HEK293 (cell line): ENCODE results near the gene DEFB127.

Experiments
- CTCF ChIA-PET: fragments of 350-600 bp; formaldehyde crosslinking; extraction: SDS; loops from one replicate; lab custom pipeline; 2021; ENCODE audit warnings: antibody characterized with exemption; lab: Yijun Ruan, JAX
- POLR2A ChIA-PET: fragments of 300-600 bp; formaldehyde crosslinking; extraction: SDS; loops from one replicate; lab custom pipeline; 2020; ENCODE audit warnings: antibody characterized with exemption, inconsistent platforms; lab: Yijun Ruan, JAX
- H3K27ac ChIP-seq: fragments of 200-500 bp; sonication (Bioruptor generic); 2 replicates; pipeline ENCODE4 v1.5.1; 2014; ENCODE audit warnings: low read depth, low read length, control low read depth, inconsistent platforms; ENCODE audit errors: extremely low read depth
- H3K36me3 ChIP-seq, 2 experiments: fragments of 200-500 bp in 1 of 2; sonication (Bioruptor generic) in 1 of 2; 1 replicate in 1 of 2; 2 replicates in 1 of 2; pipeline ENCODE4 v1.5.1; 2014 to 2017; ENCODE audit warnings: inconsistent platforms in 2 of 2, low read length in 2 of 2; ENCODE audit not compliant: control insufficient read depth in 2 of 2, insufficient read depth in 1 of 2
- H3K4me1 ChIP-seq: fragments of 200-500 bp; sonication (Bioruptor generic); 2 replicates; pipeline ENCODE4 v1.5.1; 2014; ENCODE audit warnings: mild to moderate bottlenecking, low read length, inconsistent platforms; ENCODE audit not compliant: control insufficient read depth, insufficient read depth
- H3K4me3 ChIP-seq: 2 replicates; pipeline ENCODE4 v1.5.1; 2011; ENCODE audit warnings: low read depth, mild to moderate bottlenecking, control low read depth, low read length, moderate library complexity
- H3K9me3 ChIP-seq: fragments of 200-500 bp; sonication (Bioruptor generic); 2 replicates; pipeline ENCODE4 v1.5.1; 2014; ENCODE audit warnings: low read depth, low read length, inconsistent platforms; ENCODE audit not compliant: control insufficient read depth, insufficient read depth
- BCL11B ChIP-seq: fragments of 450-650 bp; formaldehyde crosslinking; IDR thresholded peaks from 2 replicates; pipeline ENCODE4 v1.5.1; 2016; ENCODE audit warnings: low read depth, missing biosample characterization, missing genetic modification characterization
- GLI4 ChIP-seq: fragments of 450-650 bp; formaldehyde crosslinking; IDR thresholded peaks from 2 replicates; pipeline ENCODE4 v1.5.1; 2016; ENCODE audit warnings: missing biosample characterization, missing genetic modification characterization
- MEIS1 ChIP-seq: sonication (generic); formaldehyde crosslinking; IDR thresholded peaks from 2 replicates; pipeline ENCODE4 v1.8.1; 2022; ENCODE audit warnings: missing genetic modification reagents, mild to moderate bottlenecking, borderline replicate concordance
- ZBTB8A ChIP-seq: fragments of 450-650 bp; formaldehyde crosslinking; IDR thresholded peaks from 2 replicates; pipeline ENCODE4 v1.5.1; 2016; ENCODE audit warnings: missing biosample characterization, missing genetic modification characterization
- ZNF133 ChIP-seq: fragments of 450-650 bp; formaldehyde crosslinking; IDR thresholded peaks from 2 replicates; pipeline ENCODE4 v1.5.1; 2016; ENCODE audit warnings: missing biosample characterization, missing genetic modification characterization
- ZNF239 ChIP-seq: fragments of 450-650 bp; formaldehyde crosslinking; IDR thresholded peaks from 2 replicates; pipeline ENCODE4 v1.5.1; 2016; ENCODE audit warnings: missing biosample characterization, missing genetic modification characterization
- ZNF24 ChIP-seq: fragments of 450-650 bp; formaldehyde crosslinking; IDR thresholded peaks from 2 replicates; pipeline ENCODE4 v1.5.1; 2016; ENCODE audit warnings: missing biosample characterization, missing genetic modification characterization
- ZNF391 ChIP-seq: fragments of 450-650 bp; formaldehyde crosslinking; IDR thresholded peaks from 2 replicates; pipeline ENCODE4 v1.5.1; 2016; ENCODE audit warnings: low read depth, missing biosample characterization, missing genetic modification characterization, borderline replicate concordance
- ZNF629 ChIP-seq: fragments of 450-650 bp; formaldehyde crosslinking; IDR thresholded peaks from 2 replicates; pipeline ENCODE4 v1.5.1; 2017; ENCODE audit warnings: missing biosample characterization, missing genetic modification characterization
- ZNF768 ChIP-seq: fragments of 450-650 bp; formaldehyde crosslinking; IDR thresholded peaks from 2 replicates; pipeline ENCODE4 v1.5.1; 2018; ENCODE audit warnings: missing biosample characterization, mild to moderate bottlenecking, missing genetic modification characterization
- ZNF792 ChIP-seq: fragments of 450-650 bp; formaldehyde crosslinking; IDR thresholded peaks from 2 replicates; pipeline ENCODE4 v1.5.1; 2016; ENCODE audit warnings: missing biosample characterization, missing genetic modification characterization
- ZSCAN23 ChIP-seq: fragments of 450-650 bp; formaldehyde crosslinking; IDR thresholded peaks from 2 replicates; pipeline ENCODE4 v1.5.1; 2016; ENCODE audit warnings: missing biosample characterization, missing genetic modification characterization
- ZXDB ChIP-seq: fragments of 450-650 bp; formaldehyde crosslinking; IDR thresholded peaks from 2 replicates; pipeline ENCODE4 v1.5.1; 2016; ENCODE audit warnings: missing biosample characterization, missing genetic modification characterization
- TF ChIP-seq, protein P1 (sequence below): fragments of 450-650 bp; formaldehyde crosslinking; IDR thresholded peaks from 2 replicates; pipeline ENCODE4 v1.5.1; 2017; ENCODE audit warnings: missing biosample characterization, mild to moderate bottlenecking, missing genetic modification characterization, moderate library complexity
- TF ChIP-seq, protein P2 (sequence below): fragments of 450-650 bp; formaldehyde crosslinking; IDR thresholded peaks from 2 replicates; pipeline ENCODE4 v1.5.1; 2016; ENCODE audit warnings: missing biosample characterization, missing genetic modification characterization
- TF ChIP-seq, protein P3 (sequence below): fragments of 450-650 bp; formaldehyde crosslinking; IDR thresholded peaks from 2 replicates; pipeline ENCODE4 v1.5.1; 2016; ENCODE audit warnings: missing biosample characterization, missing genetic modification characterization
- TF ChIP-seq, protein P4 (sequence below): fragments of 450-650 bp; formaldehyde crosslinking; IDR thresholded peaks from 2 replicates; pipeline ENCODE4 v1.5.1; 2017; ENCODE audit warnings: missing biosample characterization, missing genetic modification characterization
- TF ChIP-seq, protein P5 (sequence below): fragments of 450-650 bp; formaldehyde crosslinking; IDR thresholded peaks from 2 replicates; pipeline ENCODE4 v1.5.1; 2017; ENCODE audit warnings: missing biosample characterization, missing genetic modification characterization

The DEFB127 gene

DNA sequence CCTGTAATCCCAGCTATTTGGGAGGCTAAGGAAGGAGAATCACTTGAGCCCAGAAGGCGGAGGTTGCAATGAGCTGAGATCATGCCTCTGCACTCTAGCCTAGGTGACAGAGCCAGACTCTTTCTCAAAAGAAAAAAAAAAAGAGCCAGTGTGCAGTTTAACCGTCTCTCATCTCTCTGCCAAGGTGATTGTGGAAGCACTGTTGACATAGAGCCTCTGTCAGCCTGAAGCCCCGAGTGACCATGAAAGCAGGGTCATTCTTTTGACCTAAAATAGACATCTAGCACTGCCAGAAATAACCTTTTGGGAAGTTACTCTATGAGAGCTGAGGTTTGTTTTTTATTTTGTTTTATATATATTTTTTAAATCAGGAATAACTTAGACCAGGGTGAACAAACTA is 7.4 kb downstream of the DEFB127 start:
- POLR2A ChIA-PET, result interaction anchor here (0.6 kb wide), 1 partner anchor 67 kb away, joined by 3 read pairs; no protein-coding TSS in a partner anchor
- H3K27ac ChIP-seq, result no peak overlapping the region
- H3K4me3 ChIP-seq, result no peak overlapping the region
- H3K9me3 ChIP-seq, result no peaks in the 10 kb centered on the region; the same call in 1 of the 2 replicates
- TF ChIP-seq ZNF24, result no peak
- no peak for TF ChIP-seq BCL11B (tag by site-specific recombination)
- TF ChIP-seq ZSCAN23, result no peak
- TF ChIP-seq, protein P1, sequence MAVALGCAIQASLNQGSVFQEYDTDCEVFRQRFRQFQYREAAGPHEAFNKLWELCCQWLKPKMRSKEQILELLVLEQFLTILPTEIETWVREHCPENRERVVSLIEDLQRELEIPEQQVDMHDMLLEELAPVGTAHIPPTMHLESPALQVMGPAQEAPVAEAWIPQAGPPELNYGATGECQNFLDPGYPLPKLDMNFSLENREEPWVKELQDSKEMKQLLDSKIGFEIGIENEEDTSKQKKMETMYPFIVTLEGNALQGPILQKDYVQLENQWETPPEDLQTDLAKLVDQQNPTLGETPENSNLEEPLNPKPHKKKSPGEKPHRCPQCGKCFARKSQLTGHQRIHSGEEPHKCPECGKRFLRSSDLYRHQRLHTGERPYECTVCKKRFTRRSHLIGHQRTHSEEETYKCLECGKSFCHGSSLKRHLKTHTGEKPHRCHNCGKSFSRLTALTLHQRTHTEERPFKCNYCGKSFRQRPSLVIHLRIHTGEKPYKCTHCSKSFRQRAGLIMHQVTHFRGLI, result no peak
- TF ChIP-seq, protein P2, sequence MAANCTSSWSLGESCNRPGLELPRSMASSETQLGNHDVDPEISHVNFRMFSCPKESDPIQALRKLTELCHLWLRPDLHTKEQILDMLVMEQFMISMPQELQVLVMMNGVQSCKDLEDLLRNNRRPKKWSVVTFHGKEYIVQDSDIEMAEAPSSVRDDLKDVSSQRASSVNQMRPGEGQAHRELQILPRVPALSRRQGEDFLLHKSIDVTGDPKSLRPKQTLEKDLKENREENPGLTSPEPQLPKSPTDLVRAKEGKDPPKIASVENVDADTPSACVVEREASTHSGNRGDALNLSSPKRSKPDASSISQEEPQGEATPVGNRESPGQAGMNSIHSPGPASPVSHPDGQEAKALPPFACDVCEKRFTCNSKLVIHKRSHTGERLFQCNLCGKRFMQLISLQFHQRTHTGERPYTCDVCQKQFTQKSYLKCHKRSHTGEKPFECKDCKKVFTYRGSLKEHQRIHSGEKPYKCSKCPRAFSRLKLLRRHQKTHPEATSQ, result no peak
- TF ChIP-seq, protein P3, sequence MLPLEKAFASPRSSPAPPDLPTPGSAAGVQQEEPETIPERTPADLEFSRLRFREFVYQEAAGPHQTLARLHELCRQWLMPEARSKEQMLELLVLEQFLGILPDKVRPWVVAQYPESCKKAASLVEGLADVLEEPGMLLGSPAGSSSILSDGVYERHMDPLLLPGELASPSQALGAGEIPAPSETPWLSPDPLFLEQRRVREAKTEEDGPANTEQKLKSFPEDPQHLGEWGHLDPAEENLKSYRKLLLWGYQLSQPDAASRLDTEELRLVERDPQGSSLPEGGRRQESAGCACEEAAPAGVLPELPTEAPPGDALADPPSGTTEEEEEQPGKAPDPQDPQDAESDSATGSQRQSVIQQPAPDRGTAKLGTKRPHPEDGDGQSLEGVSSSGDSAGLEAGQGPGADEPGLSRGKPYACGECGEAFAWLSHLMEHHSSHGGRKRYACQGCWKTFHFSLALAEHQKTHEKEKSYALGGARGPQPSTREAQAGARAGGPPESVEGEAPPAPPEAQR (tag by site-specific recombination), result no peak
- TF ChIP-seq, protein P4, sequence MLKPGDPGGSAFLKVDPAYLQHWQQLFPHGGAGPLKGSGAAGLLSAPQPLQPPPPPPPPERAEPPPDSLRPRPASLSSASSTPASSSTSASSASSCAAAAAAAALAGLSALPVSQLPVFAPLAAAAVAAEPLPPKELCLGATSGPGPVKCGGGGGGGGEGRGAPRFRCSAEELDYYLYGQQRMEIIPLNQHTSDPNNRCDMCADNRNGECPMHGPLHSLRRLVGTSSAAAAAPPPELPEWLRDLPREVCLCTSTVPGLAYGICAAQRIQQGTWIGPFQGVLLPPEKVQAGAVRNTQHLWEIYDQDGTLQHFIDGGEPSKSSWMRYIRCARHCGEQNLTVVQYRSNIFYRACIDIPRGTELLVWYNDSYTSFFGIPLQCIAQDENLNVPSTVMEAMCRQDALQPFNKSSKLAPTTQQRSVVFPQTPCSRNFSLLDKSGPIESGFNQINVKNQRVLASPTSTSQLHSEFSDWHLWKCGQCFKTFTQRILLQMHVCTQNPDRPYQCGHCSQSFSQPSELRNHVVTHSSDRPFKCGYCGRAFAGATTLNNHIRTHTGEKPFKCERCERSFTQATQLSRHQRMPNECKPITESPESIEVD, result no peak
- TF ChIP-seq ZNF768 (tag by site-specific recombination), result no peak
- no peak for TF ChIP-seq ZNF133 (tag by site-specific recombination)
- no peak for TF ChIP-seq GLI4 (tag by site-specific recombination)
- H3K36me3 ChIP-seq, result no peaks in the 10 kb centered on the region
- CTCF ChIA-PET, result no interaction called here
- H3K4me1 ChIP-seq, result no peaks in the 10 kb centered on the region

DNA sequence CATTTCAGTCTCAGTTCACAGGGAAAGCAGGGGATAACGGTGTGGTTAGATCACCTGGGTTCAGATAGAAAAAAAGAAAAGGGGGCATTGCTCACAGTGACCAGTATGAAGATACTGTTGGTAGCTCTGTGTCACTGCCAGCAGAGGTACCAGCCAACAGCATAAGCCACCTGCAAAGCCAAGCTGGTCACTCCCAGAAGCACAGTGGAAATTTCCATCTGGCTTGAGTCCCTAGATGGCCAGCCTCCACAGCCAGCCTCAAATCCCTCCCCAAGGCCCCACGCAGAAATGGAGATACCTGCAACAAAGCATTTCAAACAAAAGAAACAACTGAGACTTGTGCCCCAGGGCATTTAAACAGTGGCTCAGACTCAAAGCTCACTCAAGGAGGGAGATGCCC is 11.6 kb downstream of the DEFB127 start:
- TF ChIP-seq ZNF239 (tag by site-specific recombination) (no peak), ZNF391 (tag by site-specific recombination) (no peak), MEIS1 (no peak), ZNF792 (tag by site-specific recombination) (no peak), ZBTB8A (no peak), ZXDB (tag by site-specific recombination) (no peak), ZNF629 (tag by site-specific recombination) (no peak)
- TF ChIP-seq, protein P5, sequence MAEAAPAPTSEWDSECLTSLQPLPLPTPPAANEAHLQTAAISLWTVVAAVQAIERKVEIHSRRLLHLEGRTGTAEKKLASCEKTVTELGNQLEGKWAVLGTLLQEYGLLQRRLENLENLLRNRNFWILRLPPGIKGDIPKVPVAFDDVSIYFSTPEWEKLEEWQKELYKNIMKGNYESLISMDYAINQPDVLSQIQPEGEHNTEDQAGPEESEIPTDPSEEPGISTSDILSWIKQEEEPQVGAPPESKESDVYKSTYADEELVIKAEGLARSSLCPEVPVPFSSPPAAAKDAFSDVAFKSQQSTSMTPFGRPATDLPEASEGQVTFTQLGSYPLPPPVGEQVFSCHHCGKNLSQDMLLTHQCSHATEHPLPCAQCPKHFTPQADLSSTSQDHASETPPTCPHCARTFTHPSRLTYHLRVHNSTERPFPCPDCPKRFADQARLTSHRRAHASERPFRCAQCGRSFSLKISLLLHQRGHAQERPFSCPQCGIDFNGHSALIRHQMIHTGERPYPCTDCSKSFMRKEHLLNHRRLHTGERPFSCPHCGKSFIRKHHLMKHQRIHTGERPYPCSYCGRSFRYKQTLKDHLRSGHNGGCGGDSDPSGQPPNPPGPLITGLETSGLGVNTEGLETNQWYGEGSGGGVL (tag by site-specific recombination), result no peak
- TF ChIP-seq, all 188 proteins: peak for 0
- H3K36me3 ChIP-seq, result no peaks in the 10 kb centered on the region
- H3K27ac ChIP-seq, result no peak overlapping the region
- no peak overlapping the region for H3K4me3 ChIP-seq
- ChIA-PET POLR2A (no interaction called here), CTCF (no interaction called here)
- H3K4me1 ChIP-seq, result no peaks in the 10 kb centered on the region
- H3K9me3 ChIP-seq, result no peaks in the 10 kb centered on the region
